OCI-LY1 (cell line): ENCODE results near the gene GABBR2.

Experiments used
- H2AFZ ChIP-seq: fragments of 200-600 bp; sonication (generic), shearing (Covaris generic); 2 replicates; pipeline ENCODE4 v1.6.0; 2014; ENCODE audit warnings: antibody characterized with exemption, mild to moderate bottlenecking, low read length
- H3F3A ChIP-seq: fragments of 200-600 bp; sonication (generic), shearing (Covaris generic); 2 replicates; pipeline ENCODE4 v1.6.0; 2014; ENCODE audit warnings: mild to moderate bottlenecking, antibody characterized with exemption, low read length, moderate library complexity; ENCODE audit not compliant: insufficient read depth
- H3K27ac ChIP-seq: fragments of 200-600 bp; sonication (generic); 2 replicates; pipeline ENCODE4 v1.5.1; 2014; ENCODE audit warnings: low read length, mixed run types, mild to moderate bottlenecking, low read depth; ENCODE audit not compliant: poor library complexity, severe bottlenecking
- H3K27me3 ChIP-seq: fragments of 200-600 bp; sonication (generic); 2 replicates; pipeline ENCODE4 v1.6.0; 2014; ENCODE audit warnings: antibody characterized with exemption, mild to moderate bottlenecking, low read length, moderate library complexity; ENCODE audit not compliant: insufficient read depth
- H3K36me3 ChIP-seq: fragments of 200-600 bp; sonication (generic); 2 replicates; pipeline ENCODE4 v1.6.1; 2014; ENCODE audit warnings: mild to moderate bottlenecking, antibody characterized with exemption, low read length, moderate library complexity, mixed read lengths; ENCODE audit not compliant: insufficient read depth
- H3K4me1 ChIP-seq: fragments of 200-600 bp; sonication (generic); 2 replicates; pipeline ENCODE4 v1.5.1; 2014; ENCODE audit warnings: mild to moderate bottlenecking, low read length, moderate library complexity; ENCODE audit not compliant: insufficient read depth, severe bottlenecking
- H3K4me2 ChIP-seq: fragments of 200-600 bp; sonication (generic), shearing (Covaris generic); 2 replicates; pipeline ENCODE4 v1.6.1; 2014; ENCODE audit warnings: low read length
- H3K4me3 ChIP-seq: fragments of 200-600 bp; sonication (generic); 2 replicates; pipeline ENCODE4 v1.5.1; 2014; ENCODE audit warnings: low read length, low read depth, mild to moderate bottlenecking, mixed read lengths; ENCODE audit not compliant: poor library complexity, severe bottlenecking
- H3K79me2 ChIP-seq: fragments of 200-600 bp; shearing (Covaris generic); 2 replicates; pipeline ENCODE4 v1.6.1; 2016; ENCODE audit warnings: mixed run types, low read length, mixed read lengths; ENCODE audit not compliant: insufficient read depth
- H3K9ac ChIP-seq: fragments of 200-600 bp; sonication (generic), shearing (Covaris generic); 2 replicates; pipeline ENCODE4 v1.6.1; 2014; ENCODE audit warnings: mild to moderate bottlenecking, low read length, mixed read lengths
- H3K9me2 ChIP-seq: fragments of 200-600 bp; sonication (generic), shearing (Covaris generic); 2 replicates; pipeline ENCODE4 v1.6.1; 2014; ENCODE audit warnings: low read depth, mild to moderate bottlenecking, low read length, mixed read lengths
- H3K9me3 ChIP-seq: fragments of 200-600 bp; shearing (Covaris generic); 2 replicates; pipeline ENCODE4 v1.6.1; 2014; ENCODE audit warnings: low read length, mixed read lengths
- H4K20me1 ChIP-seq: fragments of 200-600 bp; sonication (generic), shearing (Covaris generic); 2 replicates; pipeline ENCODE4 v1.6.0; 2016; ENCODE audit warnings: mild to moderate bottlenecking, low read length; ENCODE audit not compliant: insufficient read depth
- CTCF ChIP-seq: fragments of 200-600 bp; sonication (generic), shearing (Covaris generic); IDR thresholded peaks from 2 replicates; pipeline ENCODE4 v1.5.1; 2017; ENCODE audit warnings: mild to moderate bottlenecking, antibody characterized with exemption, low read length, moderate library complexity, mixed read lengths
- EZH2 ChIP-seq: fragments of 200-600 bp; sonication (generic), shearing (Covaris generic); IDR thresholded peaks from 2 replicates; pipeline ENCODE4 v1.8.0; 2017; ENCODE audit warnings: borderline replicate concordance, mixed run types, mild to moderate bottlenecking, antibody characterized with exemption, low read length, moderate library complexity, mixed read lengths

Gene GABBR2

DNA sequence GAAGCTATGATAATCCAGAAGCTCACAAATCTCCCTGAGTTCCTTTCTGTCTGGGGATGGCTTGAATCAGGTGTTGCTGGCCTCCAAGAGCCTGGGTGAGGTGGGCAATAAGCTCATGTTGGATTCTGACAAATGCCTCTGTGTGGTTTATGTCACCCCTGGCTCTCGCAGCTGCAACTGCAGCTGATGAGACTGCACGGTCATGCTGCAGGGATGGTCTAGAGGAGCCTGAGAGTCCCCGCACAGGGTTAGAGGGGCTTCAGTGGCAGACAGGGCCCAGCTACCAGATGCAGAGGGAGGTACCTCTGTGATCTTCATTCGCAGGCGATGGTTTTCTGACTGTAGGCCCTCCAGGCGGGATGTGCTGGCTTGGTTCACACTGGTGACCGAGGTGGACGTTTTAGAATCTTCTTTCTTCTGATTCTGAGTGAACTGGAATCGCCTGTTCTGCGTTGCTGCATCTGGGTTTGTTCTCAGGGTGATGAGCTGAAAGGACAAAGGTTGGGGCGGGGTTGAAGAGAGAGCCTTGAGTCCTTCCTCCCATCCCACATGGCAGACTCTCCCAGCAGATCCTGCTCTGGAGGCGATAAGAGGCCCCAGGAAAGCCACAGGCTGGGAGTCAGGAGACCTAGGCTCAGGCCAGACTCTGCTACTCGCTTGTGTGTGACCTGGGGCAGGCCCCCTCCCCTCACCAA lies 405.6 kb downstream of the GABBR2 start:
- H3K36me3 ChIP-seq, result no peaks in the 10 kb centered on the region
- no peak overlapping the region for H3K9ac ChIP-seq
- no peak for TF ChIP-seq EZH2
- TF ChIP-seq CTCF, result no peak
- no peaks in the 10 kb centered on the region for H3K4me1 ChIP-seq
- no peaks in the 10 kb centered on the region for H4K20me1 ChIP-seq
- no peak overlapping the region for H3K27ac ChIP-seq
- no peak overlapping the region for H3K4me3 ChIP-seq
- no peak overlapping the region for H2AFZ ChIP-seq
- H3K9me2 ChIP-seq, result no peaks in the 10 kb centered on the region
- H3K27me3 ChIP-seq, result no peaks in the 10 kb centered on the region
- no peaks in the 10 kb centered on the region for H3K9me3 ChIP-seq
- no peak overlapping the region for H3K4me2 ChIP-seq
- H3F3A ChIP-seq, result no peaks in the 10 kb centered on the region
- H3K79me2 ChIP-seq, result no peaks in the 10 kb centered on the region

DNA sequence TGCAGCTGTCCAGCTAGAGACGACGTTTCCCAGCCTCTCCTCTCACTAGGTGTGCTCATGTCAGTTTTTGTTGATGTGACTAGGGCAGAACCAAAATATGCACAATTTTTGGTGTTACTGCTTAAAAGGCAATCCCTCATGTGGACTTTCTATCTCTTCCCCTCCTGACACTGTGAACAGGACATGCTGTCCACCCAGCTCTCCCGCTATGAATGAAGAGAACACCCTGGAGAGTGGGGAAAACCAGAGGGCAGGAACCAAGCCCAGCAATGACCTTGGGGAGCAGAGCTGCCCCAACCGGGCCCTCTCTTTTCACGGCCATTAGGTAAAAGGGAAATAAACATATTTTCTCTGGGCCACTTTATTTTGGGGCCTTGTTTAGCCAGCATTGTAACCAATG lies 406.6 kb downstream of the GABBR2 start:
- Histone ChIP-seq H3K9ac (no peak overlapping the region), H3F3A (no peaks in the 10 kb centered on the region), H2AFZ (no peak overlapping the region), H3K79me2 (no peaks in the 10 kb centered on the region), H3K4me2 (no peak overlapping the region), H3K27me3 (no peaks in the 10 kb centered on the region), H3K36me3 (no peaks in the 10 kb centered on the region), H4K20me1 (no peaks in the 10 kb centered on the region), H3K27ac (no peak overlapping the region), H3K4me1 (no peaks in the 10 kb centered on the region), H3K9me3 (no peaks in the 10 kb centered on the region), H3K4me3 (no peak overlapping the region), H3K9me2 (no peaks in the 10 kb centered on the region)
- TF ChIP-seq CTCF, result no peak
- no peak for TF ChIP-seq EZH2

DNA sequence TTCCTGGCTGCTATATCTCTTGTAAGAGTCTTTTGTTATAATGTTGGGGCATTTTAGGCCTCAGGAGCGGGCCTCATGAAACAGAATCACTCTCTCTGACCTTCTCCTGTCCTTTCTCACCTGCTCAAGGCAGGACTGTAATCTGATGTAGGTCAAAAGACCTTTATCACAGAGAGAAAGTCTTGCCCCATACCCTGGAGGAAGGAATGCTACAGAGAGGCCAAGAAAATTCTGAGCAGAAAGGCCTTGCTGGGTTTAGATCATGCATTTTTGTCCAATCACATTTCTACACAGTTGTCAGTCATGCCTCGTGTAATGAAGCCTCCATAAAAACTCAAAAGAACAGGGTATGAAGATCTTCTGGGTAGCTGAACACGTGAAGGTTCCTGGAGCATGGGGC lies 408.1 kb downstream of the GABBR2 start:
- no peak for TF ChIP-seq EZH2
- no peak for TF ChIP-seq CTCF
- no peak overlapping the region for H3K4me2 ChIP-seq
- no peaks in the 10 kb centered on the region for H3F3A ChIP-seq
- no peaks in the 10 kb centered on the region for H3K4me1 ChIP-seq
- no peak overlapping the region for H3K9ac ChIP-seq
- no peaks in the 10 kb centered on the region for H3K9me2 ChIP-seq
- H3K36me3 ChIP-seq, result no peaks in the 10 kb centered on the region
- H2AFZ ChIP-seq, result no peak overlapping the region
- H3K79me2 ChIP-seq, result no peaks in the 10 kb centered on the region
- H3K4me3 ChIP-seq, result no peak overlapping the region
- H3K27me3 ChIP-seq, result no peaks in the 10 kb centered on the region
- H4K20me1 ChIP-seq, result no peaks in the 10 kb centered on the region
- no peaks in the 10 kb centered on the region for H3K9me3 ChIP-seq
- H3K27ac ChIP-seq, result no peak overlapping the region
